ENCODE results near the gene LRRC18. TPM values are rescaled to one million over a fixed set of nuclear protein-coding genes. Genes with fewer than 3 reads are reported as not detected.

The LRRC18 gene
- total and polyA plus RNA-seq, 10 of the 15 experiments (the other 5 are each of a cell fraction or from before 2014, with no cell fraction given): 0.16 to 0.47 (median 0.24) TPM; not detected in 6

GRCh38 chr10:48941427-48942075 lies 1.9 kb upstream of the LRRC18 start:
- no peak overlapping the region for H3K27ac ChIP-seq (ENCODE audit: control insufficient read depth, insufficient read depth)
- H2AFZ ChIP-seq (ENCODE audit: control insufficient read depth, low read depth, low read length): no peak overlapping the region
- 88% methylated on average over 10 of the region's 10 CpGs for WGBS (ENCODE audit: insufficient coverage, insufficient replicate concordance, low lambda C conversion rate, missing lambda C conversion rate)
- ChIA-PET POLR2A (no interaction called here), CTCF (interaction anchor here (1.2 kb wide), 1 partner anchor 181 kb away, joined by 4 read pairs; no protein-coding TSS in a partner anchor), SMC1A (ENCODE audit: uncharacterized antibody, unreplicated experiment) (no interaction called here), RAD21 (ENCODE audit: unreplicated experiment) (interaction anchor here (0.6 kb wide), 1 partner anchor 111 kb away, joined by 3 read pairs; no protein-coding TSS in a partner anchor)
- DNase-seq (ENCODE audit: low read depth, low spot score): no peak
- H3K4me2 ChIP-seq (ENCODE audit: control insufficient read depth, insufficient read depth): no peak overlapping the region
- no peak overlapping the region for H3K4me3 ChIP-seq
- no TSS peak for BruUV-seq (replicated peaks)
- no peak for FAIRE-seq
- no peak for TF ChIP-seq STAT1 (conservative IDR thresholded peaks at IDR 0.05)
- no peak for TF ChIP-seq FOS (IDR thresholded peaks at IDR 0.05; ENCODE audit: borderline replicate concordance, extremely low read depth, insufficient read length)
- TF ChIP-seq NFXL1 (IDR thresholded peaks at IDR 0.05; ENCODE audit: borderline replicate concordance): no peak
- no peak for TF ChIP-seq SIX5 (IDR thresholded peaks at IDR 0.05; ENCODE audit: low read depth, low read length, severe bottlenecking)
- TF ChIP-seq RBBP5 (conservative IDR thresholded peaks at IDR 0.05): no peak
- no peak for TF ChIP-seq ZNF217 (IDR thresholded peaks at IDR 0.05)
- no peak for TF ChIP-seq SUZ12 (IDR thresholded peaks at IDR 0.05; ENCODE audit: unreplicated experiment)
- TF ChIP-seq EED (IDR thresholded peaks at IDR 0.05; ENCODE audit: low read depth): no peak
- no peak for TF ChIP-seq MXI1 (IDR thresholded peaks at IDR 0.05; ENCODE audit: low read depth, low read length)
- TF ChIP-seq POLR2AphosphoS2 (IDR thresholded peaks at IDR 0.05; ENCODE audit: low read depth, low read length): no peak
- TF ChIP-seq ATF3 (IDR thresholded peaks at IDR 0.05; ENCODE audit: borderline replicate concordance, extremely low read depth, low read depth, low read length): no peak
- TF ChIP-seq SIN3A (IDR thresholded peaks at IDR 0.05; ENCODE audit: low read depth, low read length): no peak
- no peak for TF ChIP-seq SMAD5 (IDR thresholded peaks at IDR 0.05; ENCODE audit: low read depth)
- no peak for TF ChIP-seq PAX8 (IDR thresholded peaks at IDR 0.05)
- no peak for TF ChIP-seq RB1 (IDR thresholded peaks at IDR 0.05; ENCODE audit: borderline replicate concordance)
- TF ChIP-seq TCF12 (IDR thresholded peaks at IDR 0.05; ENCODE audit: low read depth, low read length): no peak
- no peak for TF ChIP-seq PBX3 (IDR thresholded peaks at IDR 0.05; ENCODE audit: insufficient replicate concordance, low read depth, low read length)
- TF ChIP-seq ETV6 (conservative IDR thresholded peaks at IDR 0.05 in 1 of 2, IDR thresholded peaks at IDR 0.05 in 1 of 2; ENCODE audit: borderline replicate concordance in 1 of 2, low read depth in 1 of 2): no peak
- no peaks in the 10 kb centered on the region for H3K79me2 ChIP-seq (ENCODE audit: control insufficient read depth, insufficient read depth, low read length)
- H3K27me3 ChIP-seq (replicated peaks in 1 of 2; ENCODE audit: control insufficient read depth in 2 of 2, insufficient read depth in 2 of 2, low read length in 1 of 2): no peaks in the 10 kb centered on the region
- no peak for ATAC-seq
- in situ Hi-C loops (cut with MboI): no loop called here
- H3K9ac ChIP-seq (ENCODE audit: control insufficient read depth, insufficient read depth, low read length): no peak overlapping the region
- no peaks in the 10 kb centered on the region for H3K9me3 ChIP-seq (replicated peaks; ENCODE audit: control insufficient read depth, insufficient read depth, low read length)
- H3K36me3 ChIP-seq (ENCODE audit: control insufficient read depth in 2 of 2, insufficient read depth in 2 of 2, low read length in 1 of 2): peaks cover 6 to 10% of the 10 kb centered on the region in 2 experiments; a peak in 3 of 4 replicates
- intact Hi-C loops (cut with micrococcal nuclease; ENCODE audit: unreplicated experiment): no loop called here
- no peaks in the 10 kb centered on the region for H4K20me1 ChIP-seq (ENCODE audit: control insufficient read depth, insufficient read depth)
- H3K4me1 ChIP-seq (ENCODE audit: control insufficient read depth, insufficient read depth, low read length): no peaks in the 10 kb centered on the region
